Hepatocyte (in vitro differentiated cells): ENCODE data around the gene SPRR2D.

Experiments
- CTCF ChIP-seq: fragments of 200-600 bp; sonication (generic); IDR thresholded peaks from 2 replicates; pipeline ENCODE4 v1.5.1; 2016; ENCODE audit warnings: antibody characterized with exemption, mild to moderate bottlenecking; ENCODE audit not compliant: poor library complexity
- EZH2 ChIP-seq: fragments of 200-600 bp; sonication (generic); IDR thresholded peaks from 2 replicates; pipeline ENCODE4 v1.6.1; 2016; ENCODE audit warnings: antibody characterized with exemption, mild to moderate bottlenecking, borderline replicate concordance

- TF ChIP-seq EZH2 (no peak), CTCF (no peak)
Observed at GRCh38 chr1:153058154-153058553, 17.2 kb upstream of the SPRR2D start.
